Right hindlimb (tissue), 1 donor: ENCODE data around the gene ERBB2.

ENCODE experiments used
- DNase-seq: peaks from one replicate; pipeline ENCODE4 v3.0.0-alpha.2; 2018

Gene ERBB2

GRCh38 chr17:39767147-39767546 is 67.3 kb downstream of the ERBB2 start:
- no peak for DNase-seq

- no peak for DNase-seq
These were observed 70.2 kb downstream of the ERBB2 start for GRCh38 chr17:39769974-39770587.

- DNase-seq: no peak
These were observed 72.6 kb downstream of the ERBB2 start for GRCh38 chr17:39772415-39772814.

GRCh38 chr17:39772987-39773934 is 73.4 kb downstream of the ERBB2 start:
- DNase-seq: no peak

GRCh38 chr17:39774047-39774446 is 74.2 kb downstream of the ERBB2 start:
- no peak for DNase-seq

- no peak for DNase-seq
These were observed 75.2 kb downstream of the ERBB2 start for GRCh38 chr17:39775031-39775430.

- DNase-seq: no peak
These were observed 76.4 kb downstream of the ERBB2 start for GRCh38 chr17:39776252-39776651.

GRCh38 chr17:39777534-39778365 is 77.9 kb downstream of the ERBB2 start:
- DNase-seq: no peak
